Hepatocyte (in vitro differentiated cells): Measurements from ENCODE around the gene TOMM5. TPM values are rescaled to one million over a fixed set of nuclear protein-coding genes. Genes with fewer than 3 reads are reported as not detected.
A peak's percentile ranks its signal among the peaks of the same experiment; 100 is the strongest.
"Not testable (repeated sequence)": the region's sequence is repeated elsewhere in the genome, so short reads cannot be mapped to it uniquely, and the experiment has no call there.

Experiments used
- DNase-seq: peaks from one replicate; pipeline ENCODE4 v3.0.0-alpha.2; 2016; ENCODE audit warnings: low spot score
- H2AFZ ChIP-seq: fragments of 200-600 bp; sonication (generic); 2 replicates; pipeline ENCODE4 v1.6.0; 2016; ENCODE audit warnings: antibody characterized with exemption, mild to moderate bottlenecking
- H3K27ac ChIP-seq: fragments of 200-600 bp; sonication (generic); 2 replicates; pipeline ENCODE4 v1.5.1; 2016; ENCODE audit warnings: mild to moderate bottlenecking
- H3K27me3 ChIP-seq: fragments of 200-600 bp; sonication (generic); 2 replicates; pipeline ENCODE4 v1.6.1; 2016
- H3K36me3 ChIP-seq: fragments of 200-600 bp; sonication (generic); replicated peaks from 2 replicates; pipeline ENCODE4 v1.5.1; 2016; ENCODE audit warnings: low read depth; ENCODE audit not compliant: insufficient read depth
- H3K4me1 ChIP-seq: fragments of 200-600 bp; sonication (generic); 2 replicates; pipeline ENCODE4 v1.5.1; 2016; ENCODE audit warnings: mild to moderate bottlenecking, moderate library complexity; ENCODE audit not compliant: insufficient read depth
- H3K4me2 ChIP-seq: fragments of 200-600 bp; sonication (generic); 2 replicates; pipeline ENCODE4 v1.6.0; 2016
- H3K4me3 ChIP-seq: fragments of 200-600 bp; sonication (generic); 2 replicates; pipeline ENCODE4 v1.5.1; 2016; ENCODE audit warnings: mild to moderate bottlenecking
- H3K79me2 ChIP-seq: fragments of 200-600 bp; sonication (generic); 2 replicates; pipeline ENCODE4 v1.6.0; 2017; ENCODE audit warnings: mild to moderate bottlenecking
- H3K9me2 ChIP-seq: fragments of 200-600 bp; sonication (generic); replicated peaks from 2 replicates; pipeline ENCODE4 v1.6.0; 2017; ENCODE audit warnings: mild to moderate bottlenecking; ENCODE audit not compliant: insufficient read depth
- H3K9me3 ChIP-seq: fragments of 200-600 bp; sonication (generic); 2 replicates; pipeline ENCODE4 v1.5.1; 2016; ENCODE audit warnings: low read depth, mild to moderate bottlenecking
- H4K20me1 ChIP-seq: fragments of 200-600 bp; sonication (generic); 2 replicates; pipeline ENCODE4 v1.6.0; 2016; ENCODE audit warnings: mild to moderate bottlenecking; ENCODE audit not compliant: insufficient read depth, poor library complexity, severe bottlenecking
- EZH2 ChIP-seq: fragments of 200-600 bp; sonication (generic); IDR thresholded peaks from 2 replicates; pipeline ENCODE4 v1.6.1; 2016; ENCODE audit warnings: antibody characterized with exemption, mild to moderate bottlenecking, borderline replicate concordance
- EZH2phosphoT487 ChIP-seq: fragments of 200-600 bp; sonication (generic); IDR thresholded peaks from one replicate; pipeline ENCODE4 v1.6.1; 2018; ENCODE audit warnings: antibody characterized with exemption, mild to moderate bottlenecking, low read depth, moderate library complexity; ENCODE audit not compliant: unreplicated experiment, severe bottlenecking
- WGBS: methylation state at CpG from one replicate; pipeline ENCODE4 v1.1.6; 2016; ENCODE audit warnings: low lambda C conversion rate; ENCODE audit errors: missing lambda C conversion rate; 5-methylcytosine and 5-hydroxymethylcytosine counted together
- polyA plus RNA-seq: library from polyadenylated mRNA; unstranded; fragments of >200 nt; fragmentation: Nextera tagmentation; extraction: Ambion mirVana; gene quantifications from 2 replicates; pipeline ENCODE4 v1.2.1, GENCODE V29; 2016
- total RNA-seq: library from RNA; depleted of rRNA; stranded (reverse); fragments of >200 nt; gene quantifications from 2 replicates; pipeline ENCODE4 v1.2.3, GENCODE V29; 2014
- TF ChIP-seq, protein P1 (sequence below): fragments of 200-600 bp; sonication (generic); IDR thresholded peaks from 2 replicates; pipeline ENCODE4 v1.5.1; 2016; ENCODE audit warnings: antibody characterized with exemption, mild to moderate bottlenecking; ENCODE audit not compliant: poor library complexity

Gene TOMM5
- total and polyA plus RNA-seq, 2 experiments from 2014 or later, result 187 to 283 TPM

DNA sequence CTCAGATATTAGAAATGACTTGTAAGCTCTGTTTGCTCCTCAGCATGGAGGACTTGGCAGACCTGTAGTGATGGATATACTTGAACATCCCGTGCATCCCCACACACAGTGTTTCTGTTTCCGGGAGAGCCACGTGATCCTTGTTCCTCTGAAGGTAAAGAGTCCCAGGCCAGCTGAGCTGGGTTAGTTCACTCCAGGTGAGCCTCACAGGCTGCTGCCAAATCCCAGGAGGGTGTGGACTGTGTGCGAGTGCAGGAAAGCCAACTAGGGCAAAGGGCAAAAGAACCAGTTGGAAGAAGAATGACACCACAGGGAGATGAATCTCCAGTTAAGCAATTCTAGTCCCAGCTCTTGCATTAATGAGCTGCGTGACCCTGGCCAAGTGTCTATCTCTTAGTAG, 10.4 kb upstream of the TOMM5 start:
- H3K36me3 ChIP-seq, result no peaks in the 10 kb centered on the region
- no peak overlapping the region for H3K27ac ChIP-seq
- no peaks in the 10 kb centered on the region for H3K4me1 ChIP-seq
- peak; percentile 69 for DNase-seq
- H3K9me3 ChIP-seq, result no peaks in the 10 kb centered on the region
- TF ChIP-seq EZH2, result no peak
- TF ChIP-seq, protein P1, sequence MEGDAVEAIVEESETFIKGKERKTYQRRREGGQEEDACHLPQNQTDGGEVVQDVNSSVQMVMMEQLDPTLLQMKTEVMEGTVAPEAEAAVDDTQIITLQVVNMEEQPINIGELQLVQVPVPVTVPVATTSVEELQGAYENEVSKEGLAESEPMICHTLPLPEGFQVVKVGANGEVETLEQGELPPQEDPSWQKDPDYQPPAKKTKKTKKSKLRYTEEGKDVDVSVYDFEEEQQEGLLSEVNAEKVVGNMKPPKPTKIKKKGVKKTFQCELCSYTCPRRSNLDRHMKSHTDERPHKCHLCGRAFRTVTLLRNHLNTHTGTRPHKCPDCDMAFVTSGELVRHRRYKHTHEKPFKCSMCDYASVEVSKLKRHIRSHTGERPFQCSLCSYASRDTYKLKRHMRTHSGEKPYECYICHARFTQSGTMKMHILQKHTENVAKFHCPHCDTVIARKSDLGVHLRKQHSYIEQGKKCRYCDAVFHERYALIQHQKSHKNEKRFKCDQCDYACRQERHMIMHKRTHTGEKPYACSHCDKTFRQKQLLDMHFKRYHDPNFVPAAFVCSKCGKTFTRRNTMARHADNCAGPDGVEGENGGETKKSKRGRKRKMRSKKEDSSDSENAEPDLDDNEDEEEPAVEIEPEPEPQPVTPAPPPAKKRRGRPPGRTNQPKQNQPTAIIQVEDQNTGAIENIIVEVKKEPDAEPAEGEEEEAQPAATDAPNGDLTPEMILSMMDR, result no peak
- no peak for TF ChIP-seq EZH2phosphoT487
- no peaks in the 10 kb centered on the region for H3K79me2 ChIP-seq
- H2AFZ ChIP-seq, result no peak overlapping the region
- no peak overlapping the region for H3K4me3 ChIP-seq
- H3K27me3 ChIP-seq, result no peaks in the 10 kb centered on the region
- no peaks in the 10 kb centered on the region for H3K9me2 ChIP-seq
- H3K4me2 ChIP-seq, result no peak overlapping the region
- 74% methylated on average over 5 of the region's 5 CpGs for WGBS
- no peaks in the 10 kb centered on the region for H4K20me1 ChIP-seq

DNA sequence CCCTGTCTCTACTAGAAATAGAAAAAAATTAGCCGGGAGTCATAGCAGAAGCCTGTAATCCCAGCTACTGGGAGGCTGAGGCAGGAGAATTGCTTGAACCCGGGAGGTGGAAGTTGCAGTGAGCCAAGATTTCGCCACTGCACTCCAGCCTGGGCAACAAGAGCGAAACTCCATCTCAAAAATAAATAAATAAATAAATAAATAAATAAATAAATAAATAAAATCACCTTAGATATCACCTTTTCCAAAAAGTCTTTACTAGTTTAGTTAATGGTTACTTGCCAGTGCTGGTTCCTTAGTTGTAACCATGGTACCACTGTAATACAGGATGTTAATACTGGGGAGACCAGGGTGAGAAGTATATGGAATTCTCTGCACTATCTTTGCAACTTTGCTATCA, 9.7 kb upstream of the TOMM5 start:
- 94% methylated on average over 4 of the region's 4 CpGs for WGBS

DNA sequence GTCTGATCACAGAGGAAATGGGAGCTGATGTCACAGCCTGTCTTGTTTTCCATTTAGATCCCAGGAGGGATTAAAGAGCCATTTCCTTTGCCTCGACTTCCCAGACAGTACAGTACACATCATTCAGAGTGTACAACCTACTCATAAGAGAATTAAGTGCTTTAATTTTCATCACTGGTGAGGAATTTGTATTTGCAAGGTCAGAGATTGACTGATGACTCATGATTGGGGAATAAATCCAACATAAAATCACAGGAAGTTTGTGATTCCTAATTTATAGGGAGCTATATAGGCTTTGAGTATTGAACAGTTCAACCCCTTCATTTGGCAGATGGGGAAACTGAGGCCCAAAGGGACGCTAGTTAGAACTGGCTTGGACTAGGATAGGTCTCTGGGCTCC, 4.1 kb upstream of the TOMM5 start:
- Histone ChIP-seq H3K36me3 (no peaks in the 10 kb centered on the region), H3K27ac (no peak overlapping the region), H4K20me1 (no peaks in the 10 kb centered on the region), H3K9me2 (no peaks in the 10 kb centered on the region), H3K79me2 (peaks cover 7% of the 10 kb centered on the region), H3K4me2 (no peak overlapping the region), H3K4me3 (no peak overlapping the region), H3K9me3 (no peaks in the 10 kb centered on the region), H3K4me1 (no peaks in the 10 kb centered on the region), H2AFZ (no peak overlapping the region), H3K27me3 (peaks cover 3% of the 10 kb centered on the region)
- DNase-seq, result no peak
- TF ChIP-seq, protein P1, result no peak
- TF ChIP-seq EZH2 (no peak), EZH2phosphoT487 (no peak)
- WGBS, result 63% methylated on average over 2 of the region's 2 CpGs

More for the DNA sequence above, 9.7 kb upstream of the TOMM5 start:
- not testable (repeated sequence) for H3K9me2 ChIP-seq, H3K27me3 ChIP-seq, H3K79me2 ChIP-seq, H2AFZ ChIP-seq, H3K4me3 ChIP-seq, H3K4me2 ChIP-seq, H3K4me1 ChIP-seq, H4K20me1 ChIP-seq, DNase-seq, H3K36me3 ChIP-seq, H3K27ac ChIP-seq, H3K9me3 ChIP-seq

DNA sequence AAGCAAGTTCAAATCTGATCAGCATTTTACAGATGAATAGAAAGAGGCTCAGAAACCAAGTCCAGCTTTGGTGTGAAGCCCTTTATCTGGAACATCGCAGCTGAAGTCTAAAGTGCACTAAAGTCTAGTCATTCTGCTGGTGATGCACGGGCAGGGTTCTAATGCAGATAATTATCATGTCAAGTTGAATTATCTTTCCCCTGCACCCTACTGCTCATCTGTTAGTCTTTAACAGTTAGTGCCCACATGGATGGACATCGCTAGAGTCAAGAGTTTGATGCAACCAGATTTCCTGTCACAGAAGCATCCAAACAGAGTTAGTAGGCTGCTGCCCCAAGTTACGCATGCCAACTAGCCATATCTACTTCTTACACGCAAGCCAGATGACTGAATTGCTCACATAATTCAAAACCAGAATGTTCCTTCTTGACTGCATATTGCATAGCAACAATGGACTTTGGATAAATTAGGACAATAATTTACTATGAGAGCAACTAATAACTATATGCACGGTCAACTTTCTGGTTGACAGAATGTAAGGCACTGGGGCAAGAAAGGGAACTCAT, 1.6 kb upstream of the TOMM5 start:
- H3K9me2 ChIP-seq, result no peaks in the 10 kb centered on the region
- no peak overlapping the region for H3K27ac ChIP-seq
- 86% methylated on average over 6 of the region's 6 CpGs for WGBS
- peaks cover 3% of the 10 kb centered on the region for H3K27me3 ChIP-seq
- DNase-seq, result no peak
- H3K4me2 ChIP-seq, result peak overlapping the region; percentile 39
- peaks cover 33% of the 10 kb centered on the region for H3K79me2 ChIP-seq
- TF ChIP-seq EZH2phosphoT487 (no peak), EZH2 (no peak)
- TF ChIP-seq, protein P1, result no peak
- H4K20me1 ChIP-seq, result peaks cover 5% of the 10 kb centered on the region
- H2AFZ ChIP-seq, result peak overlapping the region; percentile 8
- no peaks in the 10 kb centered on the region for H3K36me3 ChIP-seq
- H3K4me3 ChIP-seq, result no peak overlapping the region
- H3K9me3 ChIP-seq, result no peaks in the 10 kb centered on the region
- H3K4me1 ChIP-seq, result no peaks in the 10 kb centered on the region
